ENCODE results near the gene TLE4.

GRCh38 chr9:79691496-79691895 lies 119.7 kb downstream of the TLE4 start:
- no peak for TF ChIP-seq PCBP1 (IDR thresholded peaks at IDR 0.05; ENCODE audit: borderline replicate concordance, low read depth, low read length)
- no peak for TF ChIP-seq POLR2A (IDR thresholded peaks at IDR 0.05; ENCODE audit: insufficient read depth in 1 of 2, low read depth in 2 of 2, low read length in 2 of 2)
- TF ChIP-seq EZH2 (conservative IDR thresholded peaks at IDR 0.05; ENCODE audit: low read depth, low read length) = no peak
- no peak for TF ChIP-seq ZNF761 (CRISPR knock-in tag; conservative IDR thresholded peaks at IDR 0.05)
- TF ChIP-seq ZNF142 (CRISPR knock-in tag; IDR thresholded peaks at IDR 0.05) = no peak
- TF ChIP-seq GABPA (IDR thresholded peaks at IDR 0.05; ENCODE audit: low read depth, low read length) = no peak
- no peak for TF ChIP-seq GABPA (CRISPR knock-in tag; IDR thresholded peaks at IDR 0.05; ENCODE audit: low read depth)

All from HepG2 (cell line).